Ectodermal cell (in vitro differentiated cells): ENCODE measurements around the gene KIF25.
A peak's percentile ranks its signal among the peaks of the same experiment; 100 is the strongest.
"Not testable (repeated sequence)": the region's sequence is repeated elsewhere in the genome, so short reads cannot be mapped to it uniquely, and the experiment has no call there.

Experiments used
- H3K27ac ChIP-seq: 2 replicates; pipeline ENCODE4 v1.7.0; 2013; ENCODE audit warnings: mild to moderate bottlenecking, low read depth, low read length; ENCODE audit not compliant: insufficient read depth, poor library complexity, severe bottlenecking
- H3K27me3 ChIP-seq: 2 replicates; pipeline ENCODE4 v1.7.0; 2013; ENCODE audit warnings: mild to moderate bottlenecking, low read length; ENCODE audit not compliant: insufficient read depth, control insufficient read depth, poor library complexity, severe bottlenecking
- H3K36me3 ChIP-seq: one replicate; pipeline ENCODE4 v1.7.0; 2013; ENCODE audit warnings: low read length; ENCODE audit not compliant: control insufficient read depth, insufficient read depth
- H3K4me1 ChIP-seq: one replicate; pipeline ENCODE4 v1.7.0; 2013; ENCODE audit warnings: low read length; ENCODE audit not compliant: control insufficient read depth, insufficient read depth
- H3K4me3 ChIP-seq: 2 replicates; pipeline ENCODE4 v1.7.0; 2013; ENCODE audit warnings: low read depth, low read length, control low read depth; ENCODE audit not compliant: insufficient read depth
- H3K9me3 ChIP-seq: 2 replicates; pipeline ENCODE4 v1.7.0; 2013; ENCODE audit warnings: mild to moderate bottlenecking, low read length, moderate library complexity; ENCODE audit not compliant: control insufficient read depth
- WGBS, 2 experiments: methylation state at CpG; one replicate each; pipeline ENCODE4 v1.1.7; 2013; ENCODE audit warnings: missing lambda C conversion rate in 2 of 2; 5-methylcytosine and 5-hydroxymethylcytosine counted together

Gene KIF25

DNA sequence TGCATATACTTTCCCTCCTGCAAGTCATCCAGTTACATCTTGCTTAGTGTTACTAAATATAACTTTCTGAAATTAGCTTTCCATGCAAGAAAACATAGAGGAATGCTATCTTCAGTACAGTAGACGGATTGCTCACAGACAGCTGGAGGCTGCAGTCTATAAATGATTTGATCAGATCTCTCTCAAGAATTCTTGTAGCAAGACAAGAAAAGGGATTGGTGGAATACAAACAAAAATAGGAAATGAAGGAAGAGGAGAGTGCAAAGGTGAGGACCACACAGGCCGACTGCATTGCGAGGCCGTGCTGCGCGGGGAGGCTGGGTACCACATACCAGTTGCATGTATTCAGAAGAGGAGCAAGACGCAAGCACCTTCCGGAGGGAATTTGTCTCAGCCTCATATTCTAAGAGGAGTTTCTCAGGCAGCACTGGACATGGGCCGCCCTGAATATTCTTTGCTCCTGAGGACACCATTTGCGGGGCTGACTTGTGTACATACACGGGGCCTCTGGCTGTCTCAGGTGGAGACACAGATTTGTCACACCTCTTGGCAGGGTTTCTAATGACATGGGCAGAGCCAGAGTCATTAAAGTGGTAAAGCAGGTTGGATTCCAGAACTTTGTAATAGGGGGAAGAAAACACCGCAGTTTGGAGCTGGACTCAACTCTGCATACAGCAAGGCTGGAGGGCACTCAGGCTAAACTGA, 22.7 kb upstream of the KIF25 start:
- Histone ChIP-seq H3K4me3 (no peak overlapping the region), H3K27ac (no peak overlapping the region), H3K9me3 (no peaks in the 10 kb centered on the region), H3K27me3 (no peaks in the 10 kb centered on the region), H3K4me1 (peaks cover 12% of the 10 kb centered on the region), H3K36me3 (peaks cover 1% of the 10 kb centered on the region)
- 95% methylated on average over 12 of the region's 12 CpGs for WGBS, 2 experiments

DNA sequence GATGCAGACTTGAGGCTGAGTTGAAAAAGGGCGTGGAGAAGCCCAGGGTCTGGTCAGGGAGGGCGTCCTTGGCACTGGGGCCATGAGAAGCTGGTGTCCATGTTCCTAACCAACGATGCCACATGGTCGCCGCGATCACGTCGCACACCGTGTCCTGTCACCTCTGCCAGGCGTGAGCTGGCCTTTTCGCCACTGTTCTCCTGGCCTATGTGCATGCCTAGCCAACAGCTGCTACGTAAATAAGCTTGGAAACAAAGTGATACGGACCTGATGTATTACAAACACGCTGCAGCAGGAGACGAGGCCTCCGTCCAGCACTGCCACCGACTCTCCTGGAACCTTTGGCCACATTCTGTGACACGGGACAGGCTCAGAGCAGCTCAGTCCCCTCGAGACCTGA, 22.0 kb upstream of the KIF25 start:
- no peaks in the 10 kb centered on the region for H3K27me3 ChIP-seq
- H3K27ac ChIP-seq = no peak overlapping the region
- 94 to 95% methylated on average over 18 to 19 of the region's 19 CpGs for WGBS, 2 experiments
- no peaks in the 10 kb centered on the region for H3K36me3 ChIP-seq
- H3K4me1 ChIP-seq = peaks cover 12% of the 10 kb centered on the region
- no peak overlapping the region for H3K4me3 ChIP-seq
- H3K9me3 ChIP-seq = no peaks in the 10 kb centered on the region

GRCh38 chr6:167976116-167976657, 21.3 kb upstream of the KIF25 start:
- H3K4me1 ChIP-seq = peaks cover 12% of the 10 kb centered on the region
- H3K9me3 ChIP-seq, H3K4me3 ChIP-seq, H3K27ac ChIP-seq, H3K36me3 ChIP-seq, H3K27me3 ChIP-seq: not testable (repeated sequence)

DNA sequence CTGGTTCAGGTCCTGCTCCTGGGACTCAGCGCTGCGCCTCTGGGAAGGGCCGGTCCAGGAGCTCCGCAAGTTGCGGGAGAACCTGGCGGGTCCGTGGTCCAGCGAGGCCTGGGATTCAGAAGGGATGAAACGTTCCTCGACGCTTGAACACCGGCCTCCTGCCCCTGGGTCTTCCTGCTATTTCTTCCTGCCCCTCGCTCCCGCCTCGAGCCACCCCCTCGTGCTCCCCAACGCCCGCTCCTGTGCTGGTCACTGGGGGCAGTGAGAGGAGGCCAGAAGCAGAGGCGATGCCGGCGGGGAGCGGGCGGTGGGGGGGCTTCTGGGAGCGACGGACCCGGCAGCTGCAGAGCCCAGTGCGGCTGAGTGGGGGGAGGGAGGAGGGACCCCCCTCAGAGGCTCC, 20.8 kb upstream of the KIF25 start:
- Histone ChIP-seq H3K4me3 (no peak overlapping the region), H3K9me3 (no peaks in the 10 kb centered on the region), H3K4me1 (peaks cover 12% of the 10 kb centered on the region), H3K27me3 (no peaks in the 10 kb centered on the region), H3K27ac (no peak overlapping the region), H3K36me3 (no peaks in the 10 kb centered on the region)
- WGBS, 2 experiments = 96 to 97% methylated on average over 27 of the region's 27 CpGs

- no peak overlapping the region for H3K4me3 ChIP-seq
- WGBS, 2 experiments = 94 to 95% methylated on average over 43 of the region's 43 CpGs
Observed at GRCh38 chr6:167977717-167978467, 19.6 kb upstream of the KIF25 start.

DNA sequence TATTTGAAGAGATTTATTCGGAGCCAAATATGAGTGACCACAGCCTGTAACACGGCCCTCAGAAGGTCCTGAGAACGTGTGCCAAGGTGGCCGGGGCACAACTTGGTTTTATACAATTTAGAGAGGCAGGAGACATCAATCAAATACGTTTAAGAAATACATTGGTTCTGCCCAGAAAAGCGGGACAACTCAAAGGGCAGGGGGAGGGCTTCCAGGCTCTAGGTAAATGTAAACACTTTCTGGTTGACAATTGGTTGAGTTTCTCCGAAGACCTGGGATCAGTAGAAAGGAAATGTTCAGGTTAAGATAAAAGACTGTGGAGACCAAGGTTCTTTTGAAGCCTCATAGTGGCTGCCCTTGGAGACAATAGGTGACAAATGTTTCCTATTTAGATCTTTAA, 18.9 kb upstream of the KIF25 start:
- H3K4me3 ChIP-seq = no peak overlapping the region
- H3K4me1 ChIP-seq = peaks cover under 1% of the 10 kb centered on the region
- WGBS, 2 experiments = 91 to 95% methylated on average over 7 of the region's 7 CpGs
- H3K36me3 ChIP-seq = no peaks in the 10 kb centered on the region
- H3K9me3 ChIP-seq = peaks cover 3% of the 10 kb centered on the region
- no peaks in the 10 kb centered on the region for H3K27me3 ChIP-seq
- no peak overlapping the region for H3K27ac ChIP-seq

More at GRCh38 chr6:167977717-167978467, 19.6 kb upstream of the KIF25 start:
- Histone ChIP-seq H3K36me3 (no peaks in the 10 kb centered on the region), H3K27me3 (no peaks in the 10 kb centered on the region), H3K4me1 (peaks cover 8% of the 10 kb centered on the region), H3K9me3 (peaks cover under 1% of the 10 kb centered on the region), H3K27ac (no peak overlapping the region)

DNA sequence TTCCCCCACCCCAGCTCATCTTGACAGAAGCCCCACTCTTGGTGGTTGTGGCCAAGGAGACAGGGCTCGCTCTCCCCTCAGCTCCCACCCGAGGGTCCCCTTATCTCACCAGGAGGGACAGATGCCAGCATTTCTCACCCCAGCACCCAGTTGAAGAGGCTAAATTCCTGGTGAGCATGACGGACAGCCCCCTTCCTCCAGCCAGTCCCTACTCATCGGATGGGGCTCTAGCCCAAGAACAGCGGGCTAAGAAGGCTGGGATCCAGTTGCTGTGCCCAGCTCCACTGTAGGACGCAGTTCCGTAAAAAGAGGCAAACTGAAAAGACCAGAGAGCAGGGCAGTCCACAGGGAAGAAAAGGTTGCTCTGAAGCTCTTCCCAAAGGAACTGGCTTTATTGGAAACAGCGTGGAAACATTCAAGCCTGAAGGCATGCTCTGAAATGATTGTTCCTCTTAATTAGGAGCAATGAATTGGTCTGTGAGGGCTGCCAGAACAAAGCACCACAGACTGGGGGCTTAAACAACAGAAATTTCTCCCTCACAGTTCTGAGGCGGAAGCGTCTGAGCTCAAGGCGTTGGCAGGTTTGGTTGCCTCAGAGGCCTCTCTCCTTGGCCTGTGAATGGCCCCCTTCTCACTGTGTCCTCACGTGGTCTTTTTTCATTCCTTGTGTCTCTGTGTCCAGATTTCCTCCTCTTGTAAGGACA, 17.9 kb upstream of the KIF25 start:
- no peak overlapping the region for H3K4me3 ChIP-seq
- no peaks in the 10 kb centered on the region for H3K4me1 ChIP-seq
- H3K27ac ChIP-seq = peak overlapping the region; percentile 31
- H3K36me3 ChIP-seq = no peaks in the 10 kb centered on the region
- no peaks in the 10 kb centered on the region for H3K27me3 ChIP-seq
- peaks cover 5% of the 10 kb centered on the region for H3K9me3 ChIP-seq
- WGBS, 2 experiments = 74 to 77% methylated on average over 12 of the region's 12 CpGs

- WGBS, 2 experiments = 89 to 92% methylated on average over 3 of the region's 3 CpGs
- no peak overlapping the region for H3K27ac ChIP-seq
- H3K36me3 ChIP-seq = no peaks in the 10 kb centered on the region
- no peaks in the 10 kb centered on the region for H3K4me1 ChIP-seq
- H3K4me3 ChIP-seq = no peak overlapping the region
- peaks cover 5% of the 10 kb centered on the region for H3K9me3 ChIP-seq
- H3K27me3 ChIP-seq = no peaks in the 10 kb centered on the region
Observed at GRCh38 chr6:167980911-167981580, 16.4 kb upstream of the KIF25 start.

DNA sequence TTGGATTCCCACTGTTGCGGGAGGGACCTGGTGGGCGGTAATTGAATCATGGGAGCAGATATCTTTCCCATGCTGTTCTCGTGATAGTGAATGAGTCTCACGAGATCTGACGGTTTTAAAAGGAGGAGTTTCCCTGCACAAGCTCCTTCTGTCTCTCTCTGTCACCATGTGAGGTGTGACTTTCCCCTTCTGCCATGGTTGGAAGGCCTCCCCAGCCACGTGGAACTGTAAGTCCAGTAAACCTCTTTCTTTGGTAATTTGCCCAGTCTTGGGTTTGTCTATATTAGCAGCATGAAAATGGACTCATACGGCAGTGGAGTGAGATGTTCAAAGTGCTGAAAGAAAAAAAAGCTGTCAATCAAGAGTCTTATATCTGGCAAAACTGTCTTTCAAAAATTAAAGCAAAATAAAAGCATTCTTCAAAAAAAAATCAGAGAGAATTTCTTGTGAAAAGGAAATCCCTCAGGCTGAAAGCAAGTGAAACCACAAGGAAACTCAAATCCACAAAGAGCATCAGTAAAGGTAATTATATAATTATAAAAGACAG, 15.5 kb upstream of the KIF25 start:
- H3K27me3 ChIP-seq = no peaks in the 10 kb centered on the region
- no peaks in the 10 kb centered on the region for H3K4me1 ChIP-seq
- no peaks in the 10 kb centered on the region for H3K36me3 ChIP-seq
- H3K27ac ChIP-seq = no peak overlapping the region
- H3K9me3 ChIP-seq = peaks cover 5% of the 10 kb centered on the region
- no peak overlapping the region for H3K4me3 ChIP-seq
- 95% methylated on average over 7 of the region's 7 CpGs for WGBS, 2 experiments
